NCI-H2107 (cell line): ENCODE data around the gene KCNAB2.

ENCODE experiments used
- DNase-seq: peaks from one replicate; lab custom pipeline; 2025; lab: John Stamatoyannopoulos, UW

The KCNAB2 gene

DNA sequence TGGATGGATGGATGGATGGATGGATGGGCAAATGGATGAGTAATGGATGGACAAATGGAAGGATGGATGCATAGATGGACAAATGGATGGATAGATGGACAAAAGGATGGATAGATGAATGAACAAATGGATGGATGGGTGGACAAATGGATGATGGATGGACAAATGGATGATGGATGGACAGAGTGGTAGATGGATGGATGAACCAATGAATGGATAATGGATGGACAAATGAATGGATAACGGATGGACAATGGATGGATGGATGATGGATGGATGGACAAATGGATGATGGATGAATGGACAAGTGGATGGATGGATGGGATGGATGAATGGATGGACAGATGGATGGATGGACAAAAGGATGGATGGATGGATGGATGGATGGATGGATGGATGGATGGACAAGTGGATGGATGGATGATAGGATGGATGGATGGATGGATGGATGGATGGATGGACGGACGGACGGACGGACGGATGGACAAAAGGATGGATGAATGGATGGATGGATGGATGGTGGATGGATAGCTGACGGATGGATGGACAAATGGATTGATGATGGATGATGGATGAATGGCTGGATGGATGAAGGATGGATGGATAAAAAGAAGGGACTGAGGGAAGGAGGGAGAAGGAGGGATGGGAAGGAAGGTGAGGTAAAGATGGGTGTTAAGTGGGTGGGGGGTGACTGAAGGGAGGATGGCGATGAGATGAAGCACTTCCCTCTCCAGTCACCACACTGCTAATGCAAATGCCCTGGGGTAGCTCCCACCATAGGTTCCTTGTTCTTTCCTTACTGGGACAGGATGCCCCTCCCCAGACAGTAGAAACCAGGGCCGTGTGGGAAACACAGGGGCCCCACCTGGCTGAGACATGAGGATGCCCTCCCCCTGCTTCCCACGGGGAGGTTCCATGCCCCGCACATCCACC is 104.6 kb downstream of the KCNAB2 start:
- no peak for DNase-seq
